CD4-positive, alpha-beta T cell (primary cell): ENCODE data around the gene GNAO1. TPM values are rescaled to one million over a fixed set of nuclear protein-coding genes. Genes with fewer than 3 reads are reported as not detected.

Experiments
- ATAC-seq: fragments of 200-7000 bp; cut with Tn5 transposase; one replicate; pipeline ENCODE4 v1.10.0; 2022; ENCODE audit warnings: mild to moderate bottlenecking; ENCODE audit not compliant: poor library complexity
- CTCF ChIA-PET: fragments of 350-600 bp; sonication (Branson Sonifier 250); formaldehyde crosslinking; loops from one replicate; lab custom pipeline; 2021; ENCODE audit warnings: antibody characterized with exemption, inconsistent platforms; lab: Charles Lee
- POLR2A ChIA-PET: fragments of 350-600 bp; sonication (Branson Sonifier 250); formaldehyde crosslinking; loops from one replicate; lab custom pipeline; 2021; ENCODE audit warnings: antibody characterized with exemption, inconsistent platforms; lab: Charles Lee
- DNase-seq, 14 experiments: peaks; one replicate each; pipeline ENCODE4 v3.0.0-alpha.2; 2013 to 2020; ENCODE audit warnings: mixed read lengths in 2 of 14
- H3K27ac ChIP-seq, 2 donors: one replicate each; pipeline versions ENCODE4 v1.5.1 to v1.7.0; 2013; ENCODE audit warnings: low read length in 2 of 2, low read depth in 1 of 2, mild to moderate bottlenecking in 1 of 2
- H3K27me3 ChIP-seq, 2 experiments: 1 replicate in 1 of 2; 2 replicates in 1 of 2; pipeline versions ENCODE4 v1.6.1 to v1.7.0; 2013; ENCODE audit warnings: low read length in 2 of 2, control low read depth in 1 of 2, mild to moderate bottlenecking in 1 of 2, moderate library complexity in 1 of 2; ENCODE audit not compliant: insufficient read depth in 2 of 2, control insufficient read depth in 1 of 2
- H3K36me3 ChIP-seq: one replicate; pipeline ENCODE4 v1.6.1; 2013; ENCODE audit warnings: low read length, control low read depth; ENCODE audit not compliant: insufficient read depth
- H3K4me1 ChIP-seq: one replicate; pipeline ENCODE4 v1.6.1; 2013; ENCODE audit warnings: low read length, control low read depth; ENCODE audit not compliant: insufficient read depth
- H3K4me3 ChIP-seq: one replicate; pipeline ENCODE4 v1.5.1; 2013; ENCODE audit warnings: mild to moderate bottlenecking, low read length, moderate library complexity
- H3K9me3 ChIP-seq, 2 experiments: 1 replicate in 1 of 2; 2 replicates in 1 of 2; pipeline versions ENCODE4 v1.6.1 to v1.7.0; 2013; ENCODE audit warnings: low read length in 2 of 2, mild to moderate bottlenecking in 2 of 2, control low read depth in 1 of 2, moderate library complexity in 1 of 2; ENCODE audit not compliant: control insufficient read depth in 1 of 2, insufficient read depth in 1 of 2
- H3K27ac Mint-ChIP-seq: one replicate; pipeline ENCODE4 v1.8.0; 2020; ENCODE audit warnings: mixed read lengths
- H3K27me3 Mint-ChIP-seq: one replicate; pipeline ENCODE4 v1.8.0; 2021; ENCODE audit warnings: mixed read lengths
- H3K36me3 Mint-ChIP-seq: one replicate; pipeline ENCODE4 v1.8.0; 2021; ENCODE audit warnings: low read depth, mixed read lengths
- H3K4me1 Mint-ChIP-seq: one replicate; pipeline ENCODE4 v1.8.0; 2021; ENCODE audit warnings: low read depth, mixed read lengths
- H3K4me3 Mint-ChIP-seq: one replicate; pipeline ENCODE4 v1.8.0; 2020; ENCODE audit warnings: mild to moderate bottlenecking, mixed read lengths
- H3K9me3 Mint-ChIP-seq: one replicate; pipeline ENCODE4 v1.8.0; 2020; ENCODE audit warnings: mixed read lengths
- CTCF ChIP-seq: fragments of 200-600 bp; IDR thresholded peaks from one replicate; pipeline ENCODE4 v1.8.0; 2022; ENCODE audit warnings: antibody characterized with exemption, mild to moderate bottlenecking
- intact Hi-C, 2 experiments: fragments of 100-400 bp; cut with DNase I in 1 of 2; cut with micrococcal nuclease in 1 of 2; formaldehyde crosslinking; loops; one replicate each; pipeline versions ENCODE4 v1.15.1 to v1.9.0; 2023 to 2025; cut with DNase I, micrococcal nuclease
- total RNA-seq, 174 experiments: library from RNA in 2 of 174; stranded (reverse) in 2 of 174; gene quantifications; one replicate each; pipeline ENCODE4 v1.2.3 and lab custom pipeline; 2021 to 2026

GNAO1 gene
- total RNA-seq, 2 experiments from 2014 or later: 7.3 to 7.9 TPM

- no peaks in the 10 kb centered on the region for H3K36me3 Mint-ChIP-seq
- DNase-seq (no peak), ATAC-seq (peak; percentile 3)
- peak overlapping the region; percentile 4 for H3K4me3 ChIP-seq
- H3K27me3 Mint-ChIP-seq: no peaks in the 10 kb centered on the region
- H3K27me3 ChIP-seq: no peaks in the 10 kb centered on the region
- H3K9me3 Mint-ChIP-seq: no peaks in the 10 kb centered on the region
- ChIA-PET CTCF (interaction anchor here (0.7 to 2.6 kb wide), 5 partner anchors 13 to 71 kb away, joined by 3 to 11 read pairs (median 6); partner anchors contain the start of gene GNAO1), POLR2A (interaction anchor here (0.9 to 1.4 kb wide), 5 partner anchors 16 to 73 kb away, joined by 3 to 7 read pairs (median 6); partner anchors contain the start of gene GNAO1)
- peak overlapping the region; percentile 75 for H3K27ac Mint-ChIP-seq
- no peaks in the 10 kb centered on the region for H3K9me3 ChIP-seq
- peak overlapping the region; percentile 23 for H3K4me3 Mint-ChIP-seq
- peaks cover 46% of the 10 kb centered on the region for H3K4me1 Mint-ChIP-seq
- TF ChIP-seq CTCF: no peak
- H3K4me1 ChIP-seq: peaks cover 49% of the 10 kb centered on the region
- no peaks in the 10 kb centered on the region for H3K36me3 ChIP-seq
- peak overlapping the region in 1 of 2 donors; percentile 51 for H3K27ac ChIP-seq
- intact Hi-C loops: loop anchor here in 1 of 2 experiments (1.0 kb wide), 1 partner anchor 71 kb away; the partner anchor contains the start of gene GNAO1
Observed at GRCh38 chr16:56262551-56263245, 71.4 kb downstream of the GNAO1 start.

- ATAC-seq (no peak), DNase-seq (no peak)
- no peaks in the 10 kb centered on the region for H3K9me3 Mint-ChIP-seq
- peak overlapping the region; percentile 75 for H3K27ac Mint-ChIP-seq
- H3K27me3 Mint-ChIP-seq: no peaks in the 10 kb centered on the region
- TF ChIP-seq CTCF: no peak
- ChIA-PET CTCF (interaction anchor here (1.2 to 2.6 kb wide), 2 partner anchors 18 to 54 kb away, joined by 4 to 11 read pairs; no protein-coding TSS in a partner anchor), POLR2A (interaction anchor here (0.9 to 1.3 kb wide), 2 partner anchors 13 to 65 kb away, joined by 3 to 6 read pairs; no protein-coding TSS in a partner anchor)
- no peak overlapping the region for H3K4me3 ChIP-seq
- peak overlapping the region in 1 of 2 donors; percentile 51 for H3K27ac ChIP-seq
- H3K4me1 ChIP-seq: peaks cover 49% of the 10 kb centered on the region
- peaks cover 46% of the 10 kb centered on the region for H3K4me1 Mint-ChIP-seq
- H3K27me3 ChIP-seq: no peaks in the 10 kb centered on the region
- intact Hi-C loops: no loop called here
- no peaks in the 10 kb centered on the region for H3K36me3 ChIP-seq
- no peaks in the 10 kb centered on the region for H3K36me3 Mint-ChIP-seq
- H3K4me3 Mint-ChIP-seq: no peak overlapping the region
- no peaks in the 10 kb centered on the region for H3K9me3 ChIP-seq
Observed at GRCh38 chr16:56263711-56264608, 72.7 kb downstream of the GNAO1 start.

GRCh38 chr16:56264609-56264972, 73.3 kb downstream of the GNAO1 start:
- DNase-seq (no peak), ATAC-seq (no peak)
- Histone ChIP-seq H3K27me3 (no peaks in the 10 kb centered on the region), H3K4me1 (peaks cover 49% of the 10 kb centered on the region), H3K36me3 (no peaks in the 10 kb centered on the region), H3K4me3 (no peak overlapping the region), H3K27ac (no peak overlapping the region), H3K9me3 (no peaks in the 10 kb centered on the region)
- H3K27me3 Mint-ChIP-seq: no peaks in the 10 kb centered on the region
- CTCF ChIA-PET: interaction anchor here (1.2 kb wide), 1 partner anchor 17 kb away, joined by 4 read pairs; no protein-coding TSS in a partner anchor
- no peak for TF ChIP-seq CTCF
- no peaks in the 10 kb centered on the region for H3K36me3 Mint-ChIP-seq
- H3K4me3 Mint-ChIP-seq: no peak overlapping the region
- peaks cover 46% of the 10 kb centered on the region for H3K4me1 Mint-ChIP-seq
- intact Hi-C loops: no loop called here
- H3K27ac Mint-ChIP-seq: no peak overlapping the region
- H3K9me3 Mint-ChIP-seq: no peaks in the 10 kb centered on the region
- POLR2A ChIA-PET: interaction anchor here (0.9 kb wide), 1 partner anchor 13 kb away, joined by 3 read pairs; no protein-coding TSS in a partner anchor
